ENCODE results near the gene ZNF865.

- TF ChIP-seq CTCF (IDR thresholded peaks at IDR 0.05) (no peak), EZH2 (IDR thresholded peaks at IDR 0.05; ENCODE audit: borderline replicate concordance, insufficient read depth, low read depth, low read length, poor library complexity, severe bottlenecking) (no peak)
These were observed 17.7 kb downstream of the ZNF865 start for GRCh38 chr19:55623130-55623529.
